Caco-2 (cell line): ENCODE data around the gene SSTR5. TPM values are rescaled to one million over a fixed set of nuclear protein-coding genes. Genes with fewer than 3 reads are reported as not detected.

Source experiments
- BruUV-seq: library from RNA; stranded (reverse); fragments of 400-500 nt; replicated peaks from 2 replicates; lab custom pipeline; 2021; lab: Mats Ljungman, UMichigan
- CTCF ChIA-PET: fragments of 300-600 bp; sonication (Branson Sonifier 250); formaldehyde crosslinking; loops from one replicate; lab custom pipeline; 2022; ENCODE audit warnings: antibody characterized with exemption; lab: Charles Lee
- POLR2A ChIA-PET: fragments of 300-600 bp; sonication (Branson Sonifier 250); formaldehyde crosslinking; loops from one replicate; lab custom pipeline; 2022; ENCODE audit warnings: antibody characterized with exemption; lab: Charles Lee
- DNase-seq, 2 experiments: peaks; one replicate each; pipeline versions ENCODE4 v3.0.0 to v3.0.0-alpha.2; 2020 to 2022
- H3K27me3 ChIP-seq: replicated peaks from 2 replicates; pipeline ENCODE4 v1.6.0; 2011; ENCODE audit warnings: low read length; ENCODE audit not compliant: control insufficient read depth, insufficient read depth
- H3K36me3 ChIP-seq: 2 replicates; pipeline ENCODE4 v1.5.1; 2011; ENCODE audit warnings: low read length; ENCODE audit not compliant: control insufficient read depth, insufficient read depth
- H3K4me1 ChIP-seq: fragments of 250-450 bp; sonication (Bioruptor Pico); 2 replicates; pipeline ENCODE4 v1.5.1; 2020; ENCODE audit warnings: mild to moderate bottlenecking
- H3K4me3 ChIP-seq: 2 replicates; pipeline ENCODE4 v1.5.1; 2011; ENCODE audit warnings: low read depth, mild to moderate bottlenecking, control low read depth, low read length
- H3K9me3 ChIP-seq: fragments of 250-450 bp; sonication (Bioruptor Pico); 2 replicates; pipeline ENCODE4 v1.5.1; 2020; ENCODE audit warnings: mild to moderate bottlenecking, moderate library complexity
- H3K27ac Mint-ChIP-seq: one replicate; pipeline ENCODE4 v1.8.0; 2022; ENCODE audit warnings: mixed read lengths; ENCODE audit not compliant: unreplicated experiment
- H3K27me3 Mint-ChIP-seq: one replicate; pipeline ENCODE4 v1.8.0; 2022; ENCODE audit warnings: mixed read lengths; ENCODE audit not compliant: insufficient read depth, unreplicated experiment
- H3K36me3 Mint-ChIP-seq: one replicate; pipeline ENCODE4 v1.8.0; 2022; ENCODE audit warnings: mild to moderate bottlenecking, mixed read lengths; ENCODE audit not compliant: insufficient read depth, unreplicated experiment
- H3K4me1 Mint-ChIP-seq: one replicate; pipeline ENCODE4 v1.8.0; 2022; ENCODE audit warnings: low read depth, mixed read lengths; ENCODE audit not compliant: unreplicated experiment
- H3K4me3 Mint-ChIP-seq: one replicate; pipeline ENCODE4 v1.8.0; 2022; ENCODE audit warnings: mild to moderate bottlenecking, moderate library complexity, mixed read lengths; ENCODE audit not compliant: unreplicated experiment
- H3K9me3 Mint-ChIP-seq: one replicate; pipeline ENCODE4 v1.8.0; 2022; ENCODE audit warnings: mixed read lengths; ENCODE audit not compliant: unreplicated experiment
- intact Hi-C: fragments of 100-400 bp; cut with micrococcal nuclease; formaldehyde crosslinking; loops from one replicate; pipeline ENCODE4 v1.10.0; 2022; ENCODE audit not compliant: unreplicated experiment
- total RNA-seq: library from RNA; stranded (reverse); gene quantifications from 2 replicates; pipeline ENCODE4 v1.2.3, GENCODE V29; 2022
- TF ChIP-seq, protein P1 (sequence below), 2 experiments: fragments of 200-600 bp in 1 of 2; IDR thresholded peaks; 1 replicate in 1 of 2; 2 replicates in 1 of 2; pipeline versions ENCODE4 v1.5.1 to v1.8.0; 2011 to 2022; ENCODE audit warnings: antibody characterized with exemption in 1 of 2, control low read depth in 1 of 2, inconsistent platforms in 1 of 2, low read depth in 1 of 2, low read length in 1 of 2, mild to moderate bottlenecking in 1 of 2, moderate library complexity in 1 of 2; ENCODE audit not compliant: insufficient read depth in 1 of 2, severe bottlenecking in 1 of 2, unreplicated experiment in 1 of 2

The SSTR5 gene
- total RNA-seq, 1 experiment from 2014 or later = 0.23 TPM

DNA sequence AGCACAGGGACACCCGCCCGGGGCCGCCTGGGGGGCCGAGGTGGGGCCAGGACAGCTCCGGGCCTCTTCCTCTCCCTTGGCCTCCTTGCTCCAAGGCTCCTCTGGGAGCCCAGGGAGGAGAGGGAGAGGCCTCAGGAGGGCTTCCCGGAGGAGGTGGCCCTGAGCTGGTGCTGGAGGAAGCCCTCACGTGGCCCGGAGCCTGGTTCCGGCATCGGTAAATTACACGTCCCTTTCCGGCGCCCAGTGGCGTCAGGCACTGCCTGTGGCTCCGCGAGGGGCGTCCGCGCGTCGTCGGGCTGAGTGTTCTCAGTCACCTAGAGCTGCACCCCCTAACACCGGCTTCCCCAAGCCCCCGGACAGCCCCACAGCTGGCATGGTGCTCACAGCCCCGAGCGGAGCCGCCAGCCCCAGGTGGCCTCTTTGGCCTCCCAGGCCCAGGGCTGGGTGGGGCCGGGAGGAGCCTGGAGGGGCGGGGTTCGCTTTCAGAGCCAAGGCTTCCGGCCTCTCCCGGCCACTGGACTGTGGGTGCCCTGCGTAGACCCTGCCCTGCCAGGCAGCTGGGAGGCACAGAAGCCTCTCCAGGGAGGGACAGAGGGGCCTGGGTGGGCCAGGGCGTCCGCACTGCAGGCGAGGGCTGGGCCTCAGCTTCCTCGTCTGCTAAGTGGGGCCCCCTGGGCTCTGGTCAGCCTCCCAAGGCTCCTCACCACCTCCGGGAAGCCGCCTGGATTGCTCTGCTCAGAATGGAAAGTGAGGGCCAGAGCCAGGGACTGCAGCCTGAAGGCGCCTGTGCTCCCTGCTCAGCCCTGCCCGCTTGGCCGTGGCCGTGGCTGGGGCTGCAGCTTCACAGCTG is 27.9 kb upstream of the SSTR5 start:
- Mint-ChIP-seq H3K4me1 (no peaks in the 10 kb centered on the region), H3K9me3 (no peaks in the 10 kb centered on the region), H3K27ac (no peak overlapping the region), H3K4me3 (no peak overlapping the region), H3K36me3 (no peaks in the 10 kb centered on the region), H3K27me3 (no peaks in the 10 kb centered on the region)
- TF ChIP-seq, protein P1, sequence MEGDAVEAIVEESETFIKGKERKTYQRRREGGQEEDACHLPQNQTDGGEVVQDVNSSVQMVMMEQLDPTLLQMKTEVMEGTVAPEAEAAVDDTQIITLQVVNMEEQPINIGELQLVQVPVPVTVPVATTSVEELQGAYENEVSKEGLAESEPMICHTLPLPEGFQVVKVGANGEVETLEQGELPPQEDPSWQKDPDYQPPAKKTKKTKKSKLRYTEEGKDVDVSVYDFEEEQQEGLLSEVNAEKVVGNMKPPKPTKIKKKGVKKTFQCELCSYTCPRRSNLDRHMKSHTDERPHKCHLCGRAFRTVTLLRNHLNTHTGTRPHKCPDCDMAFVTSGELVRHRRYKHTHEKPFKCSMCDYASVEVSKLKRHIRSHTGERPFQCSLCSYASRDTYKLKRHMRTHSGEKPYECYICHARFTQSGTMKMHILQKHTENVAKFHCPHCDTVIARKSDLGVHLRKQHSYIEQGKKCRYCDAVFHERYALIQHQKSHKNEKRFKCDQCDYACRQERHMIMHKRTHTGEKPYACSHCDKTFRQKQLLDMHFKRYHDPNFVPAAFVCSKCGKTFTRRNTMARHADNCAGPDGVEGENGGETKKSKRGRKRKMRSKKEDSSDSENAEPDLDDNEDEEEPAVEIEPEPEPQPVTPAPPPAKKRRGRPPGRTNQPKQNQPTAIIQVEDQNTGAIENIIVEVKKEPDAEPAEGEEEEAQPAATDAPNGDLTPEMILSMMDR (IDR thresholded peaks at IDR 0.05; ENCODE audit: insufficient read depth in 1 of 2, low read depth in 1 of 2, low read length in 1 of 2, severe bottlenecking in 1 of 2, unreplicated experiment in 1 of 2) = no peak
- DNase-seq = no peak
- CTCF ChIA-PET = no interaction called here
- H3K4me1 ChIP-seq = peaks cover 5% of the 10 kb centered on the region; the same call in 1 of the 2 replicates
- H3K4me3 ChIP-seq = no peak overlapping the region
- no TSS peak for BruUV-seq
- POLR2A ChIA-PET = no interaction called here
- intact Hi-C loops = no loop called here
- no peaks in the 10 kb centered on the region for H3K36me3 ChIP-seq
- H3K9me3 ChIP-seq = no peaks in the 10 kb centered on the region
- H3K27me3 ChIP-seq = no peaks in the 10 kb centered on the region

DNA sequence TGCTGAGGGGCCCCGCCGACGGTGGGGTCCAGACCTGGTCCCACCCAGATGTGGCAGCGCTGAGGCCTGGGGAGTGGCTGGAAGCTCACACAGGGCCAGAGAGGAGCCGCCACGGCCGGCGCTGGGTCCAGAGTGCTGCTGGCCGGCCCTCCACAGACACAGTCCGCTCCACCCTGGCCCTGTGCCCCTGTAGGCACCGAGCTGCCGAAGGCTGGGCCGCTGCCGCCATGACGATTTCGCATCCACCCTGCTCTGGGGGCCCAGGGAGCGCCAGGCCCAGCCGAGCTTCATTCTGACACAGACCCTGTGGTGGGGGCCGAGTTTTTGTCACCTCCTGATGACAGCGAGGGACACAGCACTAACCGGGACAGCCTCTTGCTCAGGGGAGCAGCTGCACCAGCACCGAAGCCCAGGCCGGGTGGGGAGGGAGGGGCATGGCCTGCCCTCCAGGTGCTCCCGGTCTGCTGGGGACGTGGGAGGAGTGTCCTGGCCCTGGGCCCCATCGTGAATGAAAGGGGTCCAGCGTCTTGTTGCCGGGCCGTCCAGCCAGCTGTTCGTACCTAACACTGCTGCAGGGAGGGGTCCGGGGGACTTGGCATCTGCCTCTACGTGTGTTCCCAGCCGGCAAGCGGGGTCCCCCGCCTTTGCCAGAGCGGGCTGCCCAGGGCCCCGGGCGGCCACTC is 27.1 kb upstream of the SSTR5 start:
- TF ChIP-seq, protein P1 (IDR thresholded peaks at IDR 0.05; ENCODE audit: insufficient read depth in 1 of 2, low read depth in 1 of 2, low read length in 1 of 2, severe bottlenecking in 1 of 2, unreplicated experiment in 1 of 2) = no peak
- Histone ChIP-seq H3K4me1 (peaks cover 5% of the 10 kb centered on the region; the same call in 1 of the 2 replicates), H3K36me3 (no peaks in the 10 kb centered on the region), H3K27me3 (no peaks in the 10 kb centered on the region), H3K4me3 (no peak overlapping the region), H3K9me3 (no peaks in the 10 kb centered on the region)
- ChIA-PET CTCF (no interaction called here), POLR2A (no interaction called here)
- Mint-ChIP-seq H3K4me3 (no peak overlapping the region), H3K27ac (no peak overlapping the region), H3K9me3 (no peaks in the 10 kb centered on the region), H3K36me3 (no peaks in the 10 kb centered on the region), H3K4me1 (no peaks in the 10 kb centered on the region), H3K27me3 (no peaks in the 10 kb centered on the region)
- no peak for DNase-seq
- intact Hi-C loops = no loop called here
- BruUV-seq = no TSS peak

- Mint-ChIP-seq H3K27ac (no peak overlapping the region), H3K4me3 (no peak overlapping the region), H3K4me1 (no peaks in the 10 kb centered on the region), H3K27me3 (no peaks in the 10 kb centered on the region), H3K36me3 (no peaks in the 10 kb centered on the region), H3K9me3 (no peaks in the 10 kb centered on the region)
- ChIA-PET POLR2A (no interaction called here), CTCF (no interaction called here)
- intact Hi-C loops = no loop called here
- H3K27me3 ChIP-seq = no peaks in the 10 kb centered on the region
- peaks cover 5% of the 10 kb centered on the region; the same call in 1 of the 2 replicates for H3K4me1 ChIP-seq
- H3K4me3 ChIP-seq = no peak overlapping the region
- H3K36me3 ChIP-seq = no peaks in the 10 kb centered on the region
- no peaks in the 10 kb centered on the region for H3K9me3 ChIP-seq
- no TSS peak for BruUV-seq
- no peak for DNase-seq
- TF ChIP-seq, protein P1 (IDR thresholded peaks at IDR 0.05; ENCODE audit: insufficient read depth in 1 of 2, low read depth in 1 of 2, low read length in 1 of 2, severe bottlenecking in 1 of 2, unreplicated experiment in 1 of 2) = no peak
Observed at GRCh38 chr16:1045993-1046911, 26.3 kb upstream of the SSTR5 start.
